OCI-LY3 (cell line): ENCODE measurements around the gene CCDC83.
"Not testable (repeated sequence)": the region's sequence is repeated elsewhere in the genome, so short reads cannot be mapped to it uniquely, and the experiment has no call there.

Experiments
- EZH2phosphoT487 ChIP-seq: fragments of 200-600 bp; shearing (Covaris generic); IDR thresholded peaks from 2 replicates; pipeline ENCODE4 v1.6.1; 2018; ENCODE audit warnings: antibody characterized with exemption, mixed run types, low read depth
- TF ChIP-seq, protein P1 (sequence below): fragments of 200-600, 300-600 bp; sonication (generic); IDR thresholded peaks from 2 replicates; pipeline ENCODE4 v1.5.1; 2014; ENCODE audit warnings: antibody characterized with exemption, low read length, low read depth

DNA sequence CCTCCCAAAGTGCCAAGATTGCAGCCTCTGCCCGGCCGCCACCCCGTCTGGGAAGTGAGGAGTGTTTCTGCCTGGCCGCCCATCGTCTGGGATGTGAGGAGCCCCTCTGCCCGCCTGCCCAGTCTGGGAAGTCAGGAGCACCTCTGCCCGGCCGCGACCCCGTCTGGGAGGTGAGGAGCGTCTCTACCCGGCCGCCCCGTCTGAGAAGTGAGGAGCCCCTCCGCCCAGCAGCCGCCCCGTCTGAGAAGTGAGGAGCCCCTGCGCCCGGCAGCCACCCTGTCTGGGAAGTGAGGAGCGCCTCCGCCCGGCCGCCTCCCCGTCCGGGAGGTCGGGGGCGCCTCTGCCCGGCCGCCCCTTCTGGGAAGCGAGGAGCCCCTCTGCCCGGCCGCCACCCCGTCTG, 2.4 kb upstream of the CCDC83 start:
- TF ChIP-seq, protein P1, sequence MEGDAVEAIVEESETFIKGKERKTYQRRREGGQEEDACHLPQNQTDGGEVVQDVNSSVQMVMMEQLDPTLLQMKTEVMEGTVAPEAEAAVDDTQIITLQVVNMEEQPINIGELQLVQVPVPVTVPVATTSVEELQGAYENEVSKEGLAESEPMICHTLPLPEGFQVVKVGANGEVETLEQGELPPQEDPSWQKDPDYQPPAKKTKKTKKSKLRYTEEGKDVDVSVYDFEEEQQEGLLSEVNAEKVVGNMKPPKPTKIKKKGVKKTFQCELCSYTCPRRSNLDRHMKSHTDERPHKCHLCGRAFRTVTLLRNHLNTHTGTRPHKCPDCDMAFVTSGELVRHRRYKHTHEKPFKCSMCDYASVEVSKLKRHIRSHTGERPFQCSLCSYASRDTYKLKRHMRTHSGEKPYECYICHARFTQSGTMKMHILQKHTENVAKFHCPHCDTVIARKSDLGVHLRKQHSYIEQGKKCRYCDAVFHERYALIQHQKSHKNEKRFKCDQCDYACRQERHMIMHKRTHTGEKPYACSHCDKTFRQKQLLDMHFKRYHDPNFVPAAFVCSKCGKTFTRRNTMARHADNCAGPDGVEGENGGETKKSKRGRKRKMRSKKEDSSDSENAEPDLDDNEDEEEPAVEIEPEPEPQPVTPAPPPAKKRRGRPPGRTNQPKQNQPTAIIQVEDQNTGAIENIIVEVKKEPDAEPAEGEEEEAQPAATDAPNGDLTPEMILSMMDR = not testable (repeated sequence)
- not testable (repeated sequence) for TF ChIP-seq EZH2phosphoT487
